Esophagus squamous epithelium (tissue), 4 donors: Measurements from ENCODE around the gene MCM3.

Source experiments
- CTCF ChIP-seq, 6 experiments: fragments of 450-650 bp in 4 of 6; fragments of 200-600 bp in 2 of 6; sonication (generic) in 2 of 6; IDR thresholded peaks; one replicate each; pipeline ENCODE4 v1.5.1; 2016 to 2019; ENCODE audit warnings: antibody characterized with exemption in 6 of 6, mild to moderate bottlenecking in 4 of 6, moderate library complexity in 4 of 6
- POLR2A ChIP-seq, 4 donors: fragments of 450-650 bp; IDR thresholded peaks; one replicate each; pipeline ENCODE4 v1.6.1; 2017; ENCODE audit warnings: antibody characterized with exemption in 4 of 4, mild to moderate bottlenecking in 4 of 4, moderate library complexity in 3 of 4

- TF ChIP-seq CTCF (IDR thresholded peaks at IDR 0.05), result no peak
- no peak for TF ChIP-seq POLR2A (IDR thresholded peaks at IDR 0.05)
Observed at GRCh38 chr6:52262620-52263344, 21.8 kb downstream of the MCM3 start.
